Keratinocyte (primary cell): Measurements from ENCODE around the gene RGS6.

ENCODE experiments used
- CTCF ChIP-seq, 3 experiments: IDR thresholded peaks in 1 of 3; conservative IDR thresholded peaks in 1 of 3; optimal IDR thresholded peaks in 1 of 3; 2 replicates in 2 of 3; 3 replicates in 1 of 3; pipeline versions ENCODE3 to v1.5.1; 2011; ENCODE audit warnings: low read length in 3 of 3, mild to moderate bottlenecking in 3 of 3, moderate library complexity in 2 of 3, control low read depth in 1 of 3, inconsistent platforms in 1 of 3; ENCODE audit not compliant: insufficient read depth in 2 of 3; ENCODE audit errors: extremely low read depth in 1 of 3
- EZH2 ChIP-seq: IDR thresholded peaks from one replicate; pipeline ENCODE4 v1.6.1; 2012; ENCODE audit warnings: inconsistent platforms, mild to moderate bottlenecking, low read length, moderate library complexity

GRCh38 chr14:72352012-72352411 lies 419.8 kb downstream of the RGS6 start:
- TF ChIP-seq CTCF (optimal IDR thresholded peaks at IDR 0.05 in 1 of 3, IDR thresholded peaks at IDR 0.05 in 1 of 3, conservative IDR thresholded peaks at IDR 0.05 in 1 of 3; ENCODE audit: extremely low read depth in 1 of 3, insufficient read depth in 2 of 3, low read length in 3 of 3) (no peak), EZH2 (no peak)
